Right lobe of liver (tissue), 4 donors: ENCODE measurements around the gene MUSK.

Experiments
- CTCF ChIP-seq, 4 donors: fragments of 200-600 bp in 3 of 4; fragments of 450-650 bp in 1 of 4; IDR thresholded peaks; one replicate each; pipeline versions ENCODE4 v1.5.1 to v1.8.0; 2016 to 2022; ENCODE audit warnings: antibody characterized with exemption in 4 of 4, mild to moderate bottlenecking in 2 of 4
- POLR2A ChIP-seq: fragments of 450-650 bp; IDR thresholded peaks from one replicate; pipeline ENCODE4 v1.6.1; 2017; ENCODE audit warnings: antibody characterized with exemption, mild to moderate bottlenecking
- donor health status: DM: no; HTN: no; CAD: no.
- donor health status: DM: no; HTN: no; CAD: no.
- donor health status: DM: no; HTN: yes; CAD: no.

- no peak for TF ChIP-seq CTCF (IDR thresholded peaks at IDR 0.05)
- no peak for TF ChIP-seq POLR2A
These were observed 89.6 kb downstream of the MUSK start for GRCh38 chr9:110758201-110758600.
